Breast epithelium (tissue), 4 donors: ENCODE results near the gene CPNE2. TPM values are rescaled to one million over a fixed set of nuclear protein-coding genes. Genes with fewer than 3 reads are reported as not detected.
"Not testable (repeated sequence)": the region's sequence is repeated elsewhere in the genome, so short reads cannot be mapped to it uniquely, and the experiment has no call there.

Experiments
- DNase-seq, 2 donors: peaks; one replicate each; pipeline ENCODE4 v3.0.0-alpha.2; 2019; ENCODE audit warnings: low spot score in 2 of 2
- H3K27ac ChIP-seq, 2 donors: fragments of 200-600 bp; sonication (generic) in 1 of 2; one replicate each; pipeline ENCODE4 v1.5.1; 2016 to 2019; ENCODE audit warnings: mild to moderate bottlenecking in 1 of 2
- H3K27me3 ChIP-seq, 2 donors: fragments of 200-600 bp; sonication (generic) in 1 of 2; one replicate each; pipeline versions ENCODE4 v1.5.1 to v1.6.0; 2017 to 2019; ENCODE audit warnings: control low read depth in 1 of 2, mild to moderate bottlenecking in 1 of 2
- H3K36me3 ChIP-seq: fragments of 200-600 bp; one replicate; pipeline ENCODE4 v1.5.1; 2019
- H3K4me1 ChIP-seq, 2 donors: fragments of 200-600 bp; sonication (generic); one replicate each; pipeline ENCODE4 v1.5.1; 2016 to 2019; ENCODE audit warnings: control low read depth in 1 of 2
- H3K4me3 ChIP-seq, 3 donors: fragments of 200-600 bp; sonication (generic); 1 replicate in 2 of 3; 2 replicates in 1 of 3; pipeline ENCODE4 v1.5.1; 2016 to 2019; ENCODE audit warnings: mild to moderate bottlenecking in 3 of 3, moderate library complexity in 2 of 3
- H3K9me3 ChIP-seq, 2 donors: fragments of 200-600 bp; sonication (generic) in 1 of 2; one replicate each; pipeline ENCODE4 v1.5.1; 2016 to 2019; ENCODE audit warnings: control low read depth in 1 of 2
- CTCF ChIP-seq, 3 donors: fragments of 450-650 bp; IDR thresholded peaks; one replicate each; pipeline ENCODE4 v1.5.1; 2016 to 2017; ENCODE audit warnings: antibody characterized with exemption in 3 of 3, mild to moderate bottlenecking in 3 of 3, moderate library complexity in 3 of 3
- POLR2A ChIP-seq: fragments of 450-650 bp; IDR thresholded peaks from one replicate; pipeline ENCODE4 v1.6.1; 2016; ENCODE audit warnings: antibody characterized with exemption, mild to moderate bottlenecking, moderate library complexity
- POLR2AphosphoS5 ChIP-seq, 3 donors: sonication (generic); formaldehyde crosslinking; IDR thresholded peaks; one replicate each; pipeline ENCODE4 v1.6.1; 2017; ENCODE audit warnings: antibody characterized with exemption in 3 of 3
- intact Hi-C: fragments of 100-400 bp; cut with DNase I; formaldehyde crosslinking; loops from one replicate; pipeline ENCODE4 v1.15.1; 2023; ENCODE audit warnings: low total_unique reads
- total RNA-seq, 3 donors: library from RNA; depleted of rRNA; stranded (reverse); fragments of >200 nt; gene quantifications; one replicate each; pipeline ENCODE4 v1.1.0, GENCODE V29; 2016

CPNE2 gene
- total RNA-seq, 3 donors from 2014 or later, result 13.9 to 56.5 (median 26.5) TPM

GRCh38 chr16:57061084-57061905 lies 31.1 kb upstream of the CPNE2 start:
- peak in 1 of 2 donors; percentile 32 for DNase-seq
- intact Hi-C loops, result no loop called here
- TF ChIP-seq CTCF (IDR thresholded peaks at IDR 0.05) (no peak), POLR2AphosphoS5 (IDR thresholded peaks at IDR 0.05) (peak in 1 of 3 donors; percentile 73)

GRCh38 chr16:57062329-57062728 lies 30.1 kb upstream of the CPNE2 start:
- no peaks in the 10 kb centered on the region for H3K4me1 ChIP-seq
- no peaks in the 10 kb centered on the region for H3K36me3 ChIP-seq
- no peak for DNase-seq
- H3K27me3 ChIP-seq, result no peaks in the 10 kb centered on the region
- peak overlapping the region in 1 of 2 donors; percentile 40 for H3K27ac ChIP-seq
- no peaks in the 10 kb centered on the region for H3K9me3 ChIP-seq
- intact Hi-C loops, result no loop called here
- TF ChIP-seq POLR2AphosphoS5 (IDR thresholded peaks at IDR 0.05), result no peak
- TF ChIP-seq CTCF (IDR thresholded peaks at IDR 0.05), result no peak
- TF ChIP-seq POLR2A, result no peak
- no peak overlapping the region for H3K4me3 ChIP-seq

More at GRCh38 chr16:57061084-57061905, 31.1 kb upstream of the CPNE2 start:
- Histone ChIP-seq H3K27me3 (no peaks in the 10 kb centered on the region), H3K4me3 (no peak overlapping the region), H3K27ac (peak overlapping the region; percentile 50 to 89), H3K9me3 (no peaks in the 10 kb centered on the region), H3K36me3 (no peaks in the 10 kb centered on the region), H3K4me1 (no peaks in the 10 kb centered on the region)

- intact Hi-C loops, H3K27ac ChIP-seq, H3K27me3 ChIP-seq: not testable (repeated sequence)
These were observed 29.2 kb upstream of the CPNE2 start for GRCh38 chr16:57063189-57063588.

GRCh38 chr16:57064995-57065394 lies 27.4 kb upstream of the CPNE2 start:
- H3K9me3 ChIP-seq, result no peaks in the 10 kb centered on the region
- intact Hi-C loops, result no loop called here
- no peak overlapping the region for H3K27ac ChIP-seq
- H3K4me1 ChIP-seq, result no peaks in the 10 kb centered on the region
- H3K36me3 ChIP-seq, result no peaks in the 10 kb centered on the region
- H3K27me3 ChIP-seq, result no peaks in the 10 kb centered on the region
- DNase-seq, result no peak
- TF ChIP-seq POLR2A (no peak), POLR2AphosphoS5 (IDR thresholded peaks at IDR 0.05) (no peak), CTCF (IDR thresholded peaks at IDR 0.05) (no peak)
- H3K4me3 ChIP-seq, result no peak overlapping the region

More at GRCh38 chr16:57063189-57063588, 29.2 kb upstream of the CPNE2 start:
- H3K36me3 ChIP-seq, DNase-seq, H3K9me3 ChIP-seq, H3K4me3 ChIP-seq, H3K4me1 ChIP-seq: not testable (repeated sequence)

GRCh38 chr16:57066625-57067024 lies 25.8 kb upstream of the CPNE2 start:
- Histone ChIP-seq H3K27ac (no peak overlapping the region), H3K27me3 (no peaks in the 10 kb centered on the region), H3K4me1 (no peaks in the 10 kb centered on the region), H3K36me3 (no peaks in the 10 kb centered on the region), H3K9me3 (no peaks in the 10 kb centered on the region), H3K4me3 (no peak overlapping the region)
- intact Hi-C loops, result no loop called here
- DNase-seq, result no peak
- TF ChIP-seq POLR2A (no peak), POLR2AphosphoS5 (IDR thresholded peaks at IDR 0.05) (no peak), CTCF (IDR thresholded peaks at IDR 0.05) (no peak)
